Hepatocyte (in vitro differentiated cells): ENCODE results near the gene IPO7.

Experiments
- CTCF ChIP-seq: fragments of 200-600 bp; sonication (generic); IDR thresholded peaks from 2 replicates; pipeline ENCODE4 v1.5.1; 2016; ENCODE audit warnings: antibody characterized with exemption, mild to moderate bottlenecking; ENCODE audit not compliant: poor library complexity
- EZH2 ChIP-seq: fragments of 200-600 bp; sonication (generic); IDR thresholded peaks from 2 replicates; pipeline ENCODE4 v1.6.1; 2016; ENCODE audit warnings: antibody characterized with exemption, mild to moderate bottlenecking, borderline replicate concordance
- EZH2phosphoT487 ChIP-seq: fragments of 200-600 bp; sonication (generic); IDR thresholded peaks from one replicate; pipeline ENCODE4 v1.6.1; 2018; ENCODE audit warnings: antibody characterized with exemption, mild to moderate bottlenecking, low read depth, moderate library complexity; ENCODE audit not compliant: unreplicated experiment, severe bottlenecking

GRCh38 chr11:9461760-9462134 lies 77.3 kb downstream of the IPO7 start:
- TF ChIP-seq CTCF (no peak), EZH2 (no peak), EZH2phosphoT487 (no peak)
